ENCODE data around the gene TNFRSF25.

DNA sequence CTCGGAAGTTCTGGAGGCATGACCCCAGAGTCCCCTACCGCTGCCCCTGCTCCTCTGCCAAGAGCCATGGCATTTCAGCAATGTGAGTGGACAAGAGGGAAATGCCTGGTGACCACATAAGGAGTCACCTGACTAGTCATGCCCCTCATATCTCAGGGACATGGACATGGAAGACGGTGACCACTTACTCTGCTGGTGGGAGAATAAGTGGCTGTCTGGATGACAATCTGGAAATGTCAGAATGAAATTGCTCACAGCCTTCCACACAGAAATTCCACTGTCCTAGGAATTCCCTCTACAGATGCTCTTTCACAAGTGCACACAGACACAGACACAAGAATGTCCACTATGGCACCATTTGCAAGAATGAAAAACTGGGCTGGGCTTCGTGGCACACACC is 49.8 kb upstream of the TNFRSF25 start:
- TF ChIP-seq, protein P1, sequence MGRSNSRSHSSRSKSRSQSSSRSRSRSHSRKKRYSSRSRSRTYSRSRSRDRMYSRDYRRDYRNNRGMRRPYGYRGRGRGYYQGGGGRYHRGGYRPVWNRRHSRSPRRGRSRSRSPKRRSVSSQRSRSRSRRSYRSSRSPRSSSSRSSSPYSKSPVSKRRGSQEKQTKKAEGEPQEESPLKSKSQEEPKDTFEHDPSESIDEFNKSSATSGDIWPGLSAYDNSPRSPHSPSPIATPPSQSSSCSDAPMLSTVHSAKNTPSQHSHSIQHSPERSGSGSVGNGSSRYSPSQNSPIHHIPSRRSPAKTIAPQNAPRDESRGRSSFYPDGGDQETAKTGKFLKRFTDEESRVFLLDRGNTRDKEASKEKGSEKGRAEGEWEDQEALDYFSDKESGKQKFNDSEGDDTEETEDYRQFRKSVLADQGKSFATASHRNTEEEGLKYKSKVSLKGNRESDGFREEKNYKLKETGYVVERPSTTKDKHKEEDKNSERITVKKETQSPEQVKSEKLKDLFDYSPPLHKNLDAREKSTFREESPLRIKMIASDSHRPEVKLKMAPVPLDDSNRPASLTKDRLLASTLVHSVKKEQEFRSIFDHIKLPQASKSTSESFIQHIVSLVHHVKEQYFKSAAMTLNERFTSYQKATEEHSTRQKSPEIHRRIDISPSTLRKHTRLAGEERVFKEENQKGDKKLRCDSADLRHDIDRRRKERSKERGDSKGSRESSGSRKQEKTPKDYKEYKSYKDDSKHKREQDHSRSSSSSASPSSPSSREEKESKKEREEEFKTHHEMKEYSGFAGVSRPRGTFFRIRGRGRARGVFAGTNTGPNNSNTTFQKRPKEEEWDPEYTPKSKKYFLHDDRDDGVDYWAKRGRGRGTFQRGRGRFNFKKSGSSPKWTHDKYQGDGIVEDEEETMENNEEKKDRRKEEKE (IDR thresholded peaks at IDR 0.05): no peak
- TF ChIP-seq PML (IDR thresholded peaks at IDR 0.05; ENCODE audit: low read length) (no peak), TAF1 (IDR thresholded peaks at IDR 0.05; ENCODE audit: borderline replicate concordance, low read depth, low read length) (no peak), SMC3 (IDR thresholded peaks at IDR 0.05; ENCODE audit: borderline replicate concordance, low read length) (no peak), YY1 (IDR thresholded peaks at IDR 0.05; ENCODE audit: low read depth, low read length) (no peak), EZH2 (IDR thresholded peaks at IDR 0.05; ENCODE audit: borderline replicate concordance, control insufficient read depth, low read depth, low read length) (no peak), ASH2L (IDR thresholded peaks at IDR 0.05; ENCODE audit: borderline replicate concordance, low read depth) (no peak), POLR2AphosphoS5 (IDR thresholded peaks at IDR 0.05; ENCODE audit: low read length) (no peak), HDAC2 (IDR thresholded peaks at IDR 0.05) (no peak)
- TF ChIP-seq, protein P2, sequence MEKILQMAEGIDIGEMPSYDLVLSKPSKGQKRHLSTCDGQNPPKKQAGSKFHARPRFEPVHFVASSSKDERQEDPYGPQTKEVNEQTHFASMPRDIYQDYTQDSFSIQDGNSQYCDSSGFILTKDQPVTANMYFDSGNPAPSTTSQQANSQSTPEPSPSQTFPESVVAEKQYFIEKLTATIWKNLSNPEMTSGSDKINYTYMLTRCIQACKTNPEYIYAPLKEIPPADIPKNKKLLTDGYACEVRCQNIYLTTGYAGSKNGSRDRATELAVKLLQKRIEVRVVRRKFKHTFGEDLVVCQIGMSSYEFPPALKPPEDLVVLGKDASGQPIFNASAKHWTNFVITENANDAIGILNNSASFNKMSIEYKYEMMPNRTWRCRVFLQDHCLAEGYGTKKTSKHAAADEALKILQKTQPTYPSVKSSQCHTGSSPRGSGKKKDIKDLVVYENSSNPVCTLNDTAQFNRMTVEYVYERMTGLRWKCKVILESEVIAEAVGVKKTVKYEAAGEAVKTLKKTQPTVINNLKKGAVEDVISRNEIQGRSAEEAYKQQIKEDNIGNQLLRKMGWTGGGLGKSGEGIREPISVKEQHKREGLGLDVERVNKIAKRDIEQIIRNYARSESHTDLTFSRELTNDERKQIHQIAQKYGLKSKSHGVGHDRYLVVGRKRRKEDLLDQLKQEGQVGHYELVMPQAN (conservative IDR thresholded peaks at IDR 0.05): no peak
- TF ChIP-seq, protein P3, sequence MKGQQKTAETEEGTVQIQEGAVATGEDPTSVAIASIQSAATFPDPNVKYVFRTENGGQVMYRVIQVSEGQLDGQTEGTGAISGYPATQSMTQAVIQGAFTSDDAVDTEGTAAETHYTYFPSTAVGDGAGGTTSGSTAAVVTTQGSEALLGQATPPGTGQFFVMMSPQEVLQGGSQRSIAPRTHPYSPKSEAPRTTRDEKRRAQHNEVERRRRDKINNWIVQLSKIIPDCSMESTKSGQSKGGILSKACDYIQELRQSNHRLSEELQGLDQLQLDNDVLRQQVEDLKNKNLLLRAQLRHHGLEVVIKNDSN (IDR thresholded peaks at IDR 0.05; ENCODE audit: borderline replicate concordance, extremely low read length, insufficient read depth, low read depth, low read length): no peak
- TF ChIP-seq, protein P4, sequence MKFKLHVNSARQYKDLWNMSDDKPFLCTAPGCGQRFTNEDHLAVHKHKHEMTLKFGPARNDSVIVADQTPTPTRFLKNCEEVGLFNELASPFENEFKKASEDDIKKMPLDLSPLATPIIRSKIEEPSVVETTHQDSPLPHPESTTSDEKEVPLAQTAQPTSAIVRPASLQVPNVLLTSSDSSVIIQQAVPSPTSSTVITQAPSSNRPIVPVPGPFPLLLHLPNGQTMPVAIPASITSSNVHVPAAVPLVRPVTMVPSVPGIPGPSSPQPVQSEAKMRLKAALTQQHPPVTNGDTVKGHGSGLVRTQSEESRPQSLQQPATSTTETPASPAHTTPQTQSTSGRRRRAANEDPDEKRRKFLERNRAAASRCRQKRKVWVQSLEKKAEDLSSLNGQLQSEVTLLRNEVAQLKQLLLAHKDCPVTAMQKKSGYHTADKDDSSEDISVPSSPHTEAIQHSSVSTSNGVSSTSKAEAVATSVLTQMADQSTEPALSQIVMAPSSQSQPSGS (IDR thresholded peaks at IDR 0.05; ENCODE audit: low read length): no peak
